WTC11 (cell line): ENCODE results near the gene GGCT. TPM values are rescaled to one million over a fixed set of nuclear protein-coding genes. Genes with fewer than 3 reads are reported as not detected.

Experiments
- ATF1 ChIP-seq: sonication (generic); formaldehyde crosslinking; IDR thresholded peaks from 2 replicates; pipeline ENCODE4 v1.8.1; 2023; ENCODE audit warnings: mild to moderate bottlenecking, moderate library complexity, missing genetic modification reagents
- ATF2 ChIP-seq: sonication (generic); formaldehyde crosslinking; IDR thresholded peaks from 2 replicates; pipeline ENCODE4 v1.8.1; 2022; ENCODE audit warnings: low read depth, missing genetic modification reagents, borderline replicate concordance
- ELF4 ChIP-seq: sonication (generic); formaldehyde crosslinking; IDR thresholded peaks from 2 replicates; pipeline ENCODE4 v1.8.1; 2022; ENCODE audit warnings: low read depth, mild to moderate bottlenecking, moderate library complexity, missing genetic modification reagents
- GABPB1 ChIP-seq: sonication (generic); formaldehyde crosslinking; IDR thresholded peaks from 2 replicates; pipeline ENCODE4 v1.8.1; 2023; ENCODE audit warnings: mild to moderate bottlenecking, missing genetic modification reagents
- GRHL2 ChIP-seq: fragments of 250-450 bp; sonication (Bioruptor Pico); IDR thresholded peaks from 2 replicates; pipeline ENCODE4 v1.8.0; 2022; ENCODE audit warnings: mild to moderate bottlenecking, moderate library complexity; ENCODE audit not compliant: insufficient replicate concordance, severe bottlenecking
- HMGA2 ChIP-seq: fragments of 250-450 bp; sonication (Bioruptor Pico); IDR thresholded peaks from 2 replicates; pipeline ENCODE4 v1.4.0; 2021; ENCODE audit warnings: mild to moderate bottlenecking, moderate library complexity
- HMGXB4 ChIP-seq: sonication (generic); formaldehyde crosslinking; IDR thresholded peaks from 2 replicates; pipeline ENCODE4 v1.8.1; 2023; ENCODE audit warnings: mild to moderate bottlenecking, moderate library complexity, missing genetic modification reagents
- JAZF1 ChIP-seq: fragments of 250-450 bp; sonication (Bioruptor Pico); IDR thresholded peaks from 2 replicates; pipeline ENCODE4 v1.9.0; 2021; ENCODE audit warnings: moderate library complexity, mild to moderate bottlenecking, inconsistent platforms
- MXD4 ChIP-seq: fragments of 250-450 bp; sonication (Bioruptor Pico); IDR thresholded peaks from 2 replicates; pipeline ENCODE4 v1.8.0; 2021; ENCODE audit warnings: mild to moderate bottlenecking, moderate library complexity, borderline replicate concordance
- NFE2L1 ChIP-seq: sonication (generic); formaldehyde crosslinking; IDR thresholded peaks from 2 replicates; pipeline ENCODE4 v1.8.1; 2023; ENCODE audit warnings: missing genetic modification reagents
- TCF7 ChIP-seq: sonication (generic); formaldehyde crosslinking; IDR thresholded peaks from 2 replicates; pipeline ENCODE4 v1.8.0; 2022; ENCODE audit warnings: mild to moderate bottlenecking, low read depth, missing genetic modification reagents, moderate library complexity
- ZMAT4 ChIP-seq: fragments of 250-450 bp; sonication (Bioruptor Pico); IDR thresholded peaks from 2 replicates; pipeline ENCODE4 v1.9.0; 2021; ENCODE audit warnings: mild to moderate bottlenecking
- ZNF512 ChIP-seq: sonication (generic); formaldehyde crosslinking; IDR thresholded peaks from 2 replicates; pipeline ENCODE4 v1.8.1; 2022; ENCODE audit warnings: missing genetic modification reagents, borderline replicate concordance
- ZNF532 ChIP-seq: fragments of 250-450 bp; sonication (Bioruptor Pico); IDR thresholded peaks from 2 replicates; pipeline ENCODE4 v1.9.0; 2021; ENCODE audit warnings: mild to moderate bottlenecking, borderline replicate concordance
- ZNF671 ChIP-seq: fragments of 250-450 bp; sonication (Bioruptor Pico); IDR thresholded peaks from 2 replicates; pipeline ENCODE4 v1.8.0; 2021; ENCODE audit warnings: mild to moderate bottlenecking
- total RNA-seq: library from RNA; stranded (reverse); gene quantifications from 3 replicates; pipeline ENCODE4 v1.2.3, GENCODE V29; 2021
- TF ChIP-seq, protein P1 (sequence below): sonication (generic); formaldehyde crosslinking; IDR thresholded peaks from 2 replicates; pipeline ENCODE4 v1.8.1; 2023; ENCODE audit warnings: mild to moderate bottlenecking, missing genetic modification reagents
- TF ChIP-seq, protein P2 (sequence below): fragments of 250-450 bp; sonication (Bioruptor Pico); IDR thresholded peaks from 2 replicates; pipeline ENCODE4 v2.1.2; 2022; ENCODE audit warnings: mild to moderate bottlenecking, moderate library complexity
- TF ChIP-seq, protein P3 (sequence below): sonication (generic); formaldehyde crosslinking; IDR thresholded peaks from 2 replicates; pipeline ENCODE4 v1.8.0; 2022; ENCODE audit warnings: mild to moderate bottlenecking, missing genetic modification reagents

The GGCT gene
- total RNA-seq, 1 experiment from 2014 or later = 95.4 TPM

DNA sequence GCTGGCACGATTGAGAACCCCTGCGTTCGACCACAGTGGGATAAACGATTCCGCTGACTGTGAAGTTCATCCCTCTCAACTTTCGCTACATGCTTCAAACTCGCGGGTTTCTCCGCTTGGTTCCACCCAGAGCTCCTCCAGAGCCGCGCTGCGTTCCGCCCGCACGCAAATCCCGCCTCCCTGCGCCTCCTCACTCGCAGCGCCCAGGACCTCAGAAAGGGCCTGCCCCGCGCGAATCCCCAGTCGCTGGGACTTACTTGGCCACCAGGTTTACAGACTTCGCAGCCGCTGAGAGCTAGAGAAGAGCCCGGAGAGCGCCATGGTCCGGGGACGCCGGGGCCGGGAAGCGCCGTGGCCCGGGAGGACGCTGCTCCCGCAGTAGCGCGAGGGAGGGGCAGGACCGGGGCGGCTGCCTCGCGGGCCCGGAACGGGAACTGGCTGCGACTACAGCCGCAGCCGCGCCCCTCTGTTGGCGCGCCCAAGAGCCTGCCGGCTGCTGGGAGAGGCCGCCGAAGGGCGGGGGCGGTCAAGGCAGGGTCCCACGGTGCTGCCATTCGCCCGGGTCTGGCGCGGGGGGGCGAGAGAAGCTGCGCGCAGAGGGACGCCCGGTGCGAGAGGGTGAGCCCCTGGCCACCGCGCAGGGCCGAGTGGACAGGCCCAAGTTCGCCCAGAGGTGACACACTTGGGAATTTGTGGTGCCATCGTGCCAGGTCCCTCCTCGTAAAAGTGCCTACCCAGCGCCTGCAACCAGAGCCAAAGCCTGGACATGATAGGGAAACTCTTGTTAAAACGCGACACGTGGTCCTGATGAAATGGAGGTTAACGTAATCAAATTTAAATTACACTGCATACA is 26.1 kb downstream of the GGCT start, which contains the start of gene NOD1 (continued):
- TF ChIP-seq ZNF532 (CRISPR knock-in tag) (no peak), NFE2L1 (CRISPR knock-in tag) (0 out of 2 replicates have a peak, but pooled peaks have one; percentile 8), ZMAT4 (CRISPR knock-in tag) (no peak), GABPB1 (CRISPR knock-in tag) (peak; percentile 48), JAZF1 (CRISPR knock-in tag) (no peak), GRHL2 (CRISPR knock-in tag) (no peak), ELF4 (CRISPR knock-in tag) (peak; percentile 77; the same call in 1 of the 2 replicates), HMGA2 (CRISPR knock-in tag) (no peak), ATF2 (no peak), MXD4 (no peak), TCF7 (CRISPR knock-in tag) (no peak), ZNF512 (CRISPR knock-in tag) (0 out of 2 replicates have a peak, but pooled peaks have one; percentile 52), HMGXB4 (CRISPR knock-in tag) (peak; percentile 91), ZNF671 (no peak), ATF1 (CRISPR knock-in tag) (0 out of 2 replicates have a peak, but pooled peaks have one; percentile 39)
- TF ChIP-seq, protein P1, sequence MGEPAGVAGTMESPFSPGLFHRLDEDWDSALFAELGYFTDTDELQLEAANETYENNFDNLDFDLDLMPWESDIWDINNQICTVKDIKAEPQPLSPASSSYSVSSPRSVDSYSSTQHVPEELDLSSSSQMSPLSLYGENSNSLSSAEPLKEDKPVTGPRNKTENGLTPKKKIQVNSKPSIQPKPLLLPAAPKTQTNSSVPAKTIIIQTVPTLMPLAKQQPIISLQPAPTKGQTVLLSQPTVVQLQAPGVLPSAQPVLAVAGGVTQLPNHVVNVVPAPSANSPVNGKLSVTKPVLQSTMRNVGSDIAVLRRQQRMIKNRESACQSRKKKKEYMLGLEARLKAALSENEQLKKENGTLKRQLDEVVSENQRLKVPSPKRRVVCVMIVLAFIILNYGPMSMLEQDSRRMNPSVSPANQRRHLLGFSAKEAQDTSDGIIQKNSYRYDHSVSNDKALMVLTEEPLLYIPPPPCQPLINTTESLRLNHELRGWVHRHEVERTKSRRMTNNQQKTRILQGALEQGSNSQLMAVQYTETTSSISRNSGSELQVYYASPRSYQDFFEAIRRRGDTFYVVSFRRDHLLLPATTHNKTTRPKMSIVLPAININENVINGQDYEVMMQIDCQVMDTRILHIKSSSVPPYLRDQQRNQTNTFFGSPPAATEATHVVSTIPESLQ (CRISPR knock-in tag) = no peak
- TF ChIP-seq, protein P2, sequence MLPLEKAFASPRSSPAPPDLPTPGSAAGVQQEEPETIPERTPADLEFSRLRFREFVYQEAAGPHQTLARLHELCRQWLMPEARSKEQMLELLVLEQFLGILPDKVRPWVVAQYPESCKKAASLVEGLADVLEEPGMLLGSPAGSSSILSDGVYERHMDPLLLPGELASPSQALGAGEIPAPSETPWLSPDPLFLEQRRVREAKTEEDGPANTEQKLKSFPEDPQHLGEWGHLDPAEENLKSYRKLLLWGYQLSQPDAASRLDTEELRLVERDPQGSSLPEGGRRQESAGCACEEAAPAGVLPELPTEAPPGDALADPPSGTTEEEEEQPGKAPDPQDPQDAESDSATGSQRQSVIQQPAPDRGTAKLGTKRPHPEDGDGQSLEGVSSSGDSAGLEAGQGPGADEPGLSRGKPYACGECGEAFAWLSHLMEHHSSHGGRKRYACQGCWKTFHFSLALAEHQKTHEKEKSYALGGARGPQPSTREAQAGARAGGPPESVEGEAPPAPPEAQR (CRISPR knock-in tag) = no peak
- TF ChIP-seq, protein P3, sequence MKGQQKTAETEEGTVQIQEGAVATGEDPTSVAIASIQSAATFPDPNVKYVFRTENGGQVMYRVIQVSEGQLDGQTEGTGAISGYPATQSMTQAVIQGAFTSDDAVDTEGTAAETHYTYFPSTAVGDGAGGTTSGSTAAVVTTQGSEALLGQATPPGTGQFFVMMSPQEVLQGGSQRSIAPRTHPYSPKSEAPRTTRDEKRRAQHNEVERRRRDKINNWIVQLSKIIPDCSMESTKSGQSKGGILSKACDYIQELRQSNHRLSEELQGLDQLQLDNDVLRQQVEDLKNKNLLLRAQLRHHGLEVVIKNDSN (CRISPR knock-in tag) = peak; percentile 26; the same call in 1 of the 2 replicates
